SU-DHL-6 (cell line): ENCODE data around the gene KDM4B.

Source experiments
- CTCF ChIP-seq: fragments of 200-600 bp; sonication (generic); IDR thresholded peaks from one replicate; pipeline ENCODE4 v1.5.1; 2017; ENCODE audit warnings: antibody characterized with exemption, mild to moderate bottlenecking, low read length, moderate library complexity; ENCODE audit not compliant: insufficient read depth, poor library complexity, severe bottlenecking
- EZH2phosphoT487 ChIP-seq: fragments of 200-600 bp; sonication (generic), shearing (Covaris generic); conservative IDR thresholded peaks from 2 replicates; pipeline ENCODE4 v1.6.1; 2018; ENCODE audit warnings: mild to moderate bottlenecking, antibody characterized with exemption, low read length, moderate library complexity, mixed read lengths

- TF ChIP-seq CTCF = no peak
- TF ChIP-seq EZH2phosphoT487 = no peak
Observed at GRCh38 chr19:5192568-5192967, 223.7 kb downstream of the KDM4B start.
